NB4 (cell line): ENCODE data around the gene LRMDA.

Source experiments
- DNase-seq: peaks from one replicate; pipeline ENCODE4 v3.0.0; 2010; ENCODE audit warnings: low read depth
- H3K4me3 ChIP-seq: one replicate; pipeline ENCODE4 v1.5.1; 2011; ENCODE audit warnings: mild to moderate bottlenecking, low read depth, low read length, moderate library complexity
- MYC ChIP-seq: IDR thresholded peaks from 2 replicates; pipeline ENCODE4 v1.6.1; 2011; ENCODE audit warnings: low read depth, low read length
- POLR2A ChIP-seq: IDR thresholded peaks from 2 replicates; pipeline ENCODE4 v1.6.1; 2011; ENCODE audit warnings: mild to moderate bottlenecking; ENCODE audit not compliant: insufficient read length; ENCODE audit errors: extremely low read depth
- TF ChIP-seq, protein P1 (sequence below): IDR thresholded peaks from one replicate; pipeline ENCODE4 v1.5.1; 2012; ENCODE audit warnings: low read depth, low read length
- TF ChIP-seq, protein P2 (sequence below): IDR thresholded peaks from 2 replicates; pipeline ENCODE4 v1.6.1; 2011; ENCODE audit warnings: low read depth, low read length

Gene LRMDA

DNA sequence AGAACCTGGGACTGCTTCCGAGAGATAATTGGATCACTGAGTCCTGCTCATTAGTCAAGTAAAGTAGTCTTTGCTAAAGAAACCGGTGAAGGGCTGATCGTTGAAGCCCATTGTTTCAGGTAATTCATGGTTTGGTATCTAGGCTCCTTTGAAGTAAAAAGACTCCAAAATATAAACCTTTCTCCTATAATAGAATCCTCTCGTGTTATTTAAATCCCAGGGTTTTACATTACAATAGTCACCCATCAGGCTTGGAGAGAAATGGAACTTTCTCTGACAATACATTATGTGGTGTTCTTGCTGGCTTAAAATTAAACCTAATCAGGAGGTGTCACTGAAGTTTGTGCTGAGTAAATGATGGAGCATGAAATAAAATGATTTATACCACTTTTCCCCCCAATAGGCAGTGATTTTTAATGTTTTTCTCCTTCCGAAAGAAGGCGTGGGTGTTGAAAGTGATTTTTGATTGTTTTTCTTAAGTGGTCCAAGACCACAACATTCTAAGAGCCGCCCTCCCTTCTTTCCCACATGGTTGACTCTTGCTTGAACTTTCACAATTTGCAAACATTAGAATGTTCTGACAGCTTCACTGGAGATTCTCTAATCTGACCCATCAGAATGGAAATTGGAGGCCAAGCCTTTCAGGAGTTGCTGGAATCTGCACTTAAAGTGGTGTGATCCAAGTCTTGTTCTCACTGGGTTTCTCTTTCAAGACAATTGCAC is 44.2 kb downstream of the LRMDA start:
- TF ChIP-seq, protein P1, sequence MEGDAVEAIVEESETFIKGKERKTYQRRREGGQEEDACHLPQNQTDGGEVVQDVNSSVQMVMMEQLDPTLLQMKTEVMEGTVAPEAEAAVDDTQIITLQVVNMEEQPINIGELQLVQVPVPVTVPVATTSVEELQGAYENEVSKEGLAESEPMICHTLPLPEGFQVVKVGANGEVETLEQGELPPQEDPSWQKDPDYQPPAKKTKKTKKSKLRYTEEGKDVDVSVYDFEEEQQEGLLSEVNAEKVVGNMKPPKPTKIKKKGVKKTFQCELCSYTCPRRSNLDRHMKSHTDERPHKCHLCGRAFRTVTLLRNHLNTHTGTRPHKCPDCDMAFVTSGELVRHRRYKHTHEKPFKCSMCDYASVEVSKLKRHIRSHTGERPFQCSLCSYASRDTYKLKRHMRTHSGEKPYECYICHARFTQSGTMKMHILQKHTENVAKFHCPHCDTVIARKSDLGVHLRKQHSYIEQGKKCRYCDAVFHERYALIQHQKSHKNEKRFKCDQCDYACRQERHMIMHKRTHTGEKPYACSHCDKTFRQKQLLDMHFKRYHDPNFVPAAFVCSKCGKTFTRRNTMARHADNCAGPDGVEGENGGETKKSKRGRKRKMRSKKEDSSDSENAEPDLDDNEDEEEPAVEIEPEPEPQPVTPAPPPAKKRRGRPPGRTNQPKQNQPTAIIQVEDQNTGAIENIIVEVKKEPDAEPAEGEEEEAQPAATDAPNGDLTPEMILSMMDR = no peak
- H3K4me3 ChIP-seq = no peak overlapping the region

DNA sequence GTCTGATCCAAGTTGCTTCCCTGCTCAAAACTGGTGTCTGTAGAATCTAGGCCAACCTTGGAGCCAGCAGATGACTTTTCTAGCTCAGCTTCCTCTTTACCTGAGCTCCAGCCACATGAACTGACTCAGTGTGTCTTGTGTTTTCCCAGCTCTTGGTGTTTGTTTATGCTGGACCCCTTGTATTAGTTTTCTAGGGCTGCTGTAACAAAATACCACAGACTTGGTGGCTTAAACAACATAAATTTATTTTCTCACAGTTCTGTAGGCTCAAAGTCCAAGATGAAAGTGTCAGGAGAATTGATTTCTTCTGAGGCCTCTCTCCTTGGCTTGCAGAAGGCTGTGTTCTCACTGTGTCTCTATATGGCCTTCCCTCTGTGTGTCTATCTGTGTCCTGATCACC is 45.1 kb downstream of the LRMDA start:
- TF ChIP-seq POLR2A (no peak), MYC (no peak)
- TF ChIP-seq, protein P2, sequence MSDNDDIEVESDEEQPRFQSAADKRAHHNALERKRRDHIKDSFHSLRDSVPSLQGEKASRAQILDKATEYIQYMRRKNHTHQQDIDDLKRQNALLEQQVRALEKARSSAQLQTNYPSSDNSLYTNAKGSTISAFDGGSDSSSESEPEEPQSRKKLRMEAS = no peak
- TF ChIP-seq, protein P1 = no peak
- no peak for DNase-seq
- no peak overlapping the region for H3K4me3 ChIP-seq

More for the DNA sequence above, 44.2 kb downstream of the LRMDA start:
- no peak for DNase-seq

DNA sequence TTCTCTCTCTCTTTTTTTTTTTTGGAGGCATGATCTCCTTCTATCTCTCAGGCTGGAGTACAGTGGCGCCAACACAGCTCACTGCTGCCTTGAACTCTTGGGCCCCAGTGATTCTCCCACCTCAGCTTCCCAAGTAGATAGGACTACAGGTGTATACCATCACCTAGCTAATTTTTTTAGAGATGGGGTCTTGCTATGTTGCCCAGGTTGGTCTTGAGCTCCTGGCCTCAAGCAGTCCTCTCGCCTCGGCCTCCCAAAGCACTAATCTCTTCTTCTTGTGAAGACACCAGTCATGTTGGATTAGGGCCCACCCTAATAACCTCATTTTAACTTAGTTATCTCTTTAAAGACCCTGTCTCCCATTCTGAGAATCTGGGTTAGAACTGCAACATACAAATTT is 45.6 kb downstream of the LRMDA start:
- DNase-seq = no peak
- TF ChIP-seq, protein P2 = no peak
- TF ChIP-seq POLR2A (no peak), MYC (no peak)
- TF ChIP-seq, protein P1 = no peak
- H3K4me3 ChIP-seq = no peak overlapping the region

DNA sequence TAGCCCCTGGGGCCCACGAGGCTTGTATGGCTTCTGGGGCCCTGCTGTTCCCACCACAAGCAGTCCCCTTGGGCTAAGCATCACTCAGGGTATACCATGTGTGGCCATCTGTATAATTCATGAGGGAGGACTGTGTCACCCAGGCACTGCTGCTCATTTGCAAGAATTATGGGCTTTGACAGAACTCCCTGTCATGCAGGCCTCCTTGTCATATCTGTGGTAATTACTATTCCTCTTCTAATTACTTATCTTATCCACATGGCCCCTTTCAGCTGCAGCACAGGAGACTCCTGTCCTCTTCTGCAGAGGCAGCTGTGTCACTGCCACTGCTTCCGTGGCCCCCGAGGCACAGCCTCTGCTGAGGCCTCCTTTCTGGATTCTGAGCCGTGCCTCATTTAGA is 46.3 kb downstream of the LRMDA start:
- no peak overlapping the region for H3K4me3 ChIP-seq
- DNase-seq = no peak
- no peak for TF ChIP-seq MYC
- TF ChIP-seq POLR2A = no peak
- TF ChIP-seq, protein P1 = no peak
- TF ChIP-seq, protein P2 = no peak

DNA sequence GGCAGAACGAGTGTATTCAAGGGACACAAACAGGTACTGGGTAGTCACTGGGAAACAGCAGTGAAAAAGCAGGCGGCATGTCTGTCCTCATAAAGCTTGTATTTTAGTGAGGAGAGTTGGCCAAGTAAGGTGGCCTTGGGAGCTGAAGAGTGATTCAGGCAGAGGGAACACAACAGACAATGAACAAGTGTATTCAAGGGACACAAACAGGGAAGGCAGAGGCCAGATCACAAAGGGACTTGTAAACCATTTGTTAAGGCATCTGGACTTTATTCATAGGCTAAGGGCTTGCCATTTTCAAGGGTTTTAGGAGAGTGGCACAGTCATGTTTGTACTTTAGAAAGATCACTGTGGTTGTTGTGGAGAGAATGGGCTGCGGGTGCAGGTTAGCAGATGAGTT is 49.0 kb downstream of the LRMDA start:
- no peak overlapping the region for H3K4me3 ChIP-seq
- TF ChIP-seq MYC (no peak), POLR2A (no peak)
- TF ChIP-seq, protein P2 = no peak
- TF ChIP-seq, protein P1 = no peak

DNA sequence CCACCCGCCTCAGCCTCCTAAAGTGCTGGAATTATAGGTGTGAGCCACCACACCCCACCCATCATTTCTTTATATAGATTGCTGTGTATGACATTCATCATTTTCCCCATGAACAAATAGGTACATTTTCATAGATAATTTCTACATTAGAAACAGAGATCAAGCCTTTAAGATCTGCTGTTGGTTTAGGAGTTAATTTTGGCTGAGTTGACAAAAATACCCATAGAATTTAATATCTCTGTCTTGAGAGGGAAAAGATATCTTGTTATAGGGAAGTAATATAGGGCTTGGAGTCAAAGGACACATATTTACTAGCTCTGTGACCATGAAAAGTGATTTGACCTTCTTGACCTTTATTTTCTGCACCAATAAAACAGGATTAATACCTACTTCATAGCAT is 51.8 kb downstream of the LRMDA start:
- no peak for DNase-seq
- TF ChIP-seq POLR2A (no peak), MYC (no peak)
- TF ChIP-seq, protein P1 = no peak
- TF ChIP-seq, protein P2 = no peak
- H3K4me3 ChIP-seq = no peak overlapping the region

More for the DNA sequence above, 49.0 kb downstream of the LRMDA start:
- no peak for DNase-seq
